HG03108 (cell line): ENCODE results near the gene CYP4F8.
"Not testable (repeated sequence)": the region's sequence is repeated elsewhere in the genome, so short reads cannot be mapped to it uniquely, and the experiment has no call there.

Experiments used
- ATAC-seq: cut with Tn5 transposase; IDR thresholded peaks from one replicate; pipeline ENCODE4 v1.9.1; 2021; ENCODE audit warnings: moderate library complexity; ENCODE audit not compliant: unreplicated experiment

Gene CYP4F8, protein sequence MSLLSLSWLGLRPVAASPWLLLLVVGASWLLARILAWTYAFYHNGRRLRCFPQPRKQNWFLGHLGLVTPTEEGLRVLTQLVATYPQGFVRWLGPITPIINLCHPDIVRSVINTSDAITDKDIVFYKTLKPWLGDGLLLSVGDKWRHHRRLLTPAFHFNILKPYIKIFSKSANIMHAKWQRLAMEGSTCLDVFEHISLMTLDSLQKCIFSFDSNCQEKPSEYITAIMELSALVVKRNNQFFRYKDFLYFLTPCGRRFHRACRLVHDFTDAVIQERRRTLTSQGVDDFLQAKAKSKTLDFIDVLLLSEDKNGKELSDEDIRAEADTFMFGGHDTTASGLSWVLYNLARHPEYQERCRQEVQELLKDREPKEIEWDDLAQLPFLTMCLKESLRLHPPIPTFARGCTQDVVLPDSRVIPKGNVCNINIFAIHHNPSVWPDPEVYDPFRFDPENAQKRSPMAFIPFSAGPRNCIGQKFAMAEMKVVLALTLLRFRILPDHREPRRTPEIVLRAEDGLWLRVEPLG

DNA sequence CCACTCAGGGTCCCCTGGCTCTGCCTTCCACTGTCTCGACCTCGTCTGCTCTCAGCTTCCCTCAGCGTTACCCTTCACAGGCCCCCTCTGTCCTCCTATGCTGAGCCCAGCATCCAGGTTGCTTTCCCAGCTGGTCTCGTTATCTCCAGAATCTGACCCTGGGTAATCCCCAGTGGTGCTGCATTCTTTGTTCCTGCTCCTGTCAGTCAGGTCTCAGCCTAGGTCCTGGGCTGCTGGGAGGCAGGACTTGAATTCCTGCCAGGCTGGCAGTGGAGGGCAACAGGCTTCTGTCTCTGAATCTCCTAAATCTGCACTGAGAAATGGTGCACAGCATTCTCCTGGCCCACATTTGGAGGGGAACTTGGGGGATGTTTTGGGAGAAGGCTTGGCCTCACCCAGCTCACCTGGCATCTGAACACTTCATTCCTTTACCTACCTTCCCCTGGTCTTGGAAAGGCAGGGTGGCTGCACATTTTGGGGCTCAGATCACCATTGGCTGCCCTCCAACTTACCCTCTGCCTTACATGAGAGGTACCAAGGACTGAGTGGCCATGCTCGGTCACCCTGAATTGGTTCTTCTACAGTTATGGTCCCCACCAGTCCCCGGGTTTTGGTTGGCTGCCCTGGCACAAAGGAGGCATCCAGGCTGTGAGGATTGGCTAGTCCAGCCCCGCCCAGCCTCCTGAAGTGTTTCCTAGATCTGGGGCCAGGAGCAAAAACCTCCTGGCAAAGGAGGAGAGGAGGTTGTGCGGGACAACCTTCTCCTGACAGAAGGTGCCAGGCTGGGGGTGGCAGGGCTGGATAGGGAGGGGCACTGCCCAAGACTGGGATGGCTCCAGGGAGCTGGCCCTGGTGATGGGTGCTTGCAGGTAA, at the start of gene CYP4F8:
Gene CYP4F8 (plus strand): TSS at position 712 of the 873 bp plus-strand sequence. CDS start 399 bp downstream, outside the sequence.
- no peak for ATAC-seq

DNA sequence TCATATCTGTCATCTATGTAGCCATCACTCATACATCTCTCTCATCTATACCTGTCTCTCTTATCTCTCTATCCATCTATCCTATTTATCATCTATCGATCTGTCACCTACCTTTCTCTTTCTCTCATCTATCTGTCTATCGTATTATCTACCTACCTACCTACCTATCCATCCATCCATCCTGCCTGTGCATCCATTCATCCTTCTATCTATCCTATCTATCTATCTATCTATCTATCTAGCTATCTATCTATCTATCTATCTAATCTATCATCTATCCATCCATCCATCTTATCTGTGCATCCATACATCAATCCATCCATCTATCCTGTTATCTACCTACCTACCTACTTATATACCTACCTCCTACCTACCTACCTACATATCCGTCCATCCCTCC, 44.6 kb upstream of the CYP4F8 start:
- ATAC-seq: no peak

DNA sequence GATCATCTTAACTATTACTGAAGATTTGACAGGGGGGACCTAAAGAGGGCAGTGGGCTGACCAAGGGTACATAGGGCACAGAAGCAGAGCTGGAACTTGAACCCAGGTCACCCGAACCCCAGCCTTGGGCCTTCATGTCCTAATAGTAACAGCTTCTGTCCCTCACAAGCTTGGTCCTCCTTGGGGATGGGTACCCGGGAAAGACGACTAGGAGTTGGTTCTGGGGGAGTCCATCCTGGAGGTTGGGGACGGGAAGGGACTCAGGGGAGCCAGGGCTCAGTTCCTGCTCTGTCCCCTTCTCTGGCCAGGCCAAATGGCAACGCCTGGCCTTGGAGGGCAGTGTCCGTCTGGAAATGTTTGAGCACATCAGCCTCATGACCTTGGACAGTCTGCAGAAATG, 39.6 kb upstream of the CYP4F8 start:
- no peak for ATAC-seq

GRCh38 chr19:15576526-15577156, 38.4 kb upstream of the CYP4F8 start:
- ATAC-seq: no peak

DNA sequence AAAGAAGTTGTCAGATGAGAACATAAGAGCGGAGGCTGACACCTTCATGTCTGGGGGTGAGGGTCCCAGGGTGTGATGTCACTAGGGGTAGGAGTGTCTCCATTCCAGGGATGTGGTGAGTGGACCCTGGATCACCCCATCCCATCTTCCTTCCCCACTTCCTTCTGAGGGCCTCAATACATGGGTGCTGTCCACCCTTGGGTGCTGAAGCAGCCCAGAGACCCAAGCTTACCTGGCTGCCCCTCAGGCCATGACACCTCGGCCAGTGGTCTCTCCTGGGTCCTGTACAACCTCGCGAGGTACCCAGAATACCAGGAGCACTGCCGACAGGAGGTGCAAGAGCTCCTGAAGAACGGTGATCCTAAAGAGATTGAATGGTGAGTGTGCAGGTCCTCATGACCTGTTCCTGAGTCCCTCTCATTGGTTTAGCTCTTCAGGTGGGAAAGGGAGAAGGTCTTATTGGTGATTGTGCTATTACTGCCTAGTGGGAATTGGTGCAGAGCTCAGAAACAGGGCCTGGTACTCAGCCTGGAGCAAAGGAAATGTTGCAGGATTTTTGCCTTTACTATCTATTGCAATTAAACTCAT, 37.7 kb upstream of the CYP4F8 start:
- no peak for ATAC-seq

DNA sequence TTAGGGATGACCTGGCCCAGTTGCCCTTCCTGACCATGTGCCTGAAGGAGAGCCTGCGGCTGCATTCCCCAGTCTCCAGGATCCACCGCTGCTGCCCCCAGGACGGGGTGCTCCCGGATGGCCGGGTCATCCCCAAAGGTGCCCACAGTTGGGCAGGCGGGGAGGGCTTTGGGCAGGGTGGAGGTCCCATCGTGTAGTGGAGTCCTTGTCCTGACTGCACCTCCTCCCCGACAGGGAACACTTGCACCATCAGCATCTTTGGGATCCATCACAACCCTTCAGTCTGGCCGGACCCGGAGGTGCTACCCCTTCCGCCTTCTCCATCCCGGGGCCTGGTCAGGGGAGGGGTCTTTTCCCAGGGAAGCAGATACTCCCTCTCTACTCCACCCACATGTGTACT, 31.7 kb upstream of the CYP4F8 start:
- ATAC-seq: no peak

DNA sequence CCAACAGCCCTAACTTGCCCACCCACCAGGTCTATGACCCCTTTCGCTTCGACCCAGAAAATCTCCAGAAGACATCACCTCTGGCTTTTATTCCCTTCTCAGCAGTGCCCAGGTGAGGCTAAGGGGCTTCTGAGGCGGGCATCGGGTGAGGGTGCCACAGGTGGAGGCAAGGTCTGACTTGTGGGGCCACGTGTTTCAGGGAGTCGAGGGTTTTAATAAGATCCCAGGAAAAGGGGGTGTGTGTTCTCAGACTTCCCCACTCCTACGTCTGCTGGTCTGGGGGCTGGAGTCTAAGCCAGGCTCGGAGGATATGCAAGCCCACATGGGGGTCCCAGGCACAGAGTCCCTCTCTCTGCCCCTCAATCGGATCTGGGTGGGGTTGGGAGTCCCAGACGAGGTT, 30.9 kb upstream of the CYP4F8 start:
- ATAC-seq: no peak

GRCh38 chr19:15584541-15585115, 30.4 kb upstream of the CYP4F8 start:
- no peak for ATAC-seq

DNA sequence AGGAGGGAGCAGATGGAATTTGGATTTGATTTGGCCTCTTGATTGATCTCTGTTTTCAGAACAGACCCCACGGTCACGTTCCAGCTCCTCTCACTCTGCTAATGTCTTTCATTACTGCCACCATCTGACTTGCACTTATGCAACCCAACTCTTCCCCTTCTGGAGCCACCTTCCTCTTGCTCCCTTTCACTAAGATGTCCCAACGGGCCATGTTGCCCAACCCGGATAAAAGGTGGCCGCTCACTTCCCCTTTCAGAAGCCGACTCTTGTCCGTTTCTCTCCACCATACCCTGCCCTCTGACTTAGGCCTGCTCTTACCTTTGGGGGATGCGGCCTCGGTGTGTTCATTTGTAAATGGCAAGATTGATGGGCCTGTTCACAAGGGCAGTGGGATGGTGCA, 27.4 kb upstream of the CYP4F8 start:
- no peak for ATAC-seq

DNA sequence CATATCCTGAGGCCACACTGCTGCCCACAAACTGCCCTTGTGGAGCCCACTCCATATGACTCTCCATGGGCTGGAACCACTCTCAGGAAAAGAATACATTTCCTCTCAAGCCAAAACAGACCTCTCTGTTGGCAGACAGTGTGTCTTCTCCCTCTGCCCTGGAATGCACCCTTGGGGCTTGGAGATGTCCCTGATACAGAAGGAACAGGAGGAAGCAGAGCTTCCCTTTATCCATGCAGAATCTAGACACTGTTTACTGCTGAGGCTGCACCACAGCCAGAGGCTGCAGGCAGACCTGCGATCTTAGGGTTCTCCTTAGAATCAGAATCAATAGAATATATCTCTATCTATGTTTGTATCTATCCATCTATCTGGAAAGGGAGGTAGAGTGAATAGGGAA, 26.8 kb upstream of the CYP4F8 start:
- no peak for ATAC-seq

GRCh38 chr19:15589760-15590451, 25.1 kb upstream of the CYP4F8 start:
- no peak for ATAC-seq

DNA sequence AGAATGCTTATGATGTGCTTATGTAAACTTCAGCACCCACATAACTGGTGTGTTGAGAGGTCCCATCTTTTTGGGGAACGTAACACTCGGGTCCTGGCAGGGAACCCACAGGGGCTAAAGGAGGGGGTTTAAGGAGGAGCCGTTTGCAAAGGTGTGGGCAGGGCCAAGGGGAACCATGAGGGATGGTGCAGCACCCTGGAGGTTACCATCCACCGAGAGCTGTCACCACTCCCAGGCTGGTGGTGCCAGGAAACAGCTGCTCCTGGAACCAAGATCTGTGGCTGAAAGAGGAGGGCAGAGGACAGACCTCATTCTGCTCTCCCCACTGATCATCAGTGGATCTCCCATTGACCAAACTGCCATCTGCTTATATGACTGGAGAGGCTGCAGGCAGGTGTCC, 23.2 kb upstream of the CYP4F8 start:
- ATAC-seq: no peak

GRCh38 chr19:15592506-15592905, 22.5 kb upstream of the CYP4F8 start:
- ATAC-seq: not testable (repeated sequence)

DNA sequence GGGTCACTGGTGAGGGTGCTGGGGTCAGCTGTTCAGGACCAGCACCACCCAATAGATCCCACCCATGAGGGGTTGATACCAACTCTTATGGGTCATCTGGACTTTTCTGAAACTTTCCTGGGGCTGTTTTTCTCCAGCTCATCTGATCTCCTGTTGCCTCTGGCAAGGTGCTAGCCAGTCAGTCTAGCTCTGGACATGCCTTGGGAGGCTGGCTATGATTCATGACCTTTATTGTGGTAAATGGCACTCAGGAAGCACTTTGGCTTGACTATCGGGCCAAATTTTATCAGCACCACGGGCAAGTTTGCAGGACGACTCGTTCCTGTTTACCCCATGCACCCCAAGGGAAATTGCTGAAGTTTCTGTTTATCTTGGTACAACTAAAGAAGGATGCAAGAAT, 21.3 kb upstream of the CYP4F8 start:
- not testable (repeated sequence) for ATAC-seq

DNA sequence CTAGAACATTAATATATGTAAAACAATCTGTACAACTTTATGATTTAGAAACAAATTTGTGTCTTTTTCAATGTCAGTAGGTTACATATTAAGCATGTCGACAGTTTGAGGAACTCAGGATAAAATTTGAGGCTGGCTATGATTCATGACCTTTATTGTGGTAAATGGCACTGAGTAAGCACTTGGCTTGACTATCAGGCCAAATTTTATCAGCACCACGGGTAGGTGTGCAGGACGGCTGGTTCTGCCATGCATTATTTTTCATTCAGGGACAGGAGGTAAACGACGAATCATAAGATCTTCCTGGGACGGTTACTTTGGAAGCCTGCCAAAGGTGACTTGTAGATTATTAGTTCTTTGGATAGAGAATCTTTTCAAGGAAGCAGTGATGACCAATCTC, 19.9 kb upstream of the CYP4F8 start:
- ATAC-seq: no peak

- ATAC-seq: not testable (repeated sequence)
These were observed 6.8 kb upstream of the CYP4F8 start for GRCh38 chr19:15607978-15608925.

GRCh38 chr19:15609261-15609660, 5.8 kb upstream of the CYP4F8 start:
- ATAC-seq: no peak

- ATAC-seq: no peak
These were observed 2.7 kb upstream of the CYP4F8 start for GRCh38 chr19:15612342-15612741.

GRCh38 chr19:15613338-15613737, 1.7 kb upstream of the CYP4F8 start:
- ATAC-seq: no peak
